Panc1 (cell line): Measurements from ENCODE around the gene NR2E3. TPM values are rescaled to one million over a fixed set of nuclear protein-coding genes. Genes with fewer than 3 reads are reported as not detected.

Experiments used
- ATAC-seq: fragments of 200-7000 bp; cut with Tn5 transposase; 2 replicates; pipeline ENCODE4 v1.9.1; 2020; ENCODE audit warnings: mild to moderate bottlenecking, moderate library complexity
- BruUV-seq: library from RNA; stranded (reverse); fragments of 400-500 nt; replicated peaks from 2 replicates; lab custom pipeline; 2021; lab: Mats Ljungman, UMichigan
- CTCF ChIA-PET: fragments of 300-600 bp; sonication (Branson Sonifier 250); formaldehyde crosslinking; loops from one replicate; lab custom pipeline; 2022; ENCODE audit warnings: antibody characterized with exemption; lab: Charles Lee
- POLR2A ChIA-PET: fragments of 300-600 bp; sonication (Branson Sonifier 250); formaldehyde crosslinking; loops from one replicate; lab custom pipeline; 2022; ENCODE audit warnings: antibody characterized with exemption; lab: Charles Lee
- DNase-seq: peaks from one replicate; pipeline ENCODE4 v3.0.0-alpha.2; 2010; ENCODE audit warnings: low read depth, low spot score
- H3K27ac ChIP-seq: 2 replicates; pipeline ENCODE4 v1.5.1; 2011; ENCODE audit warnings: mild to moderate bottlenecking, low read length, inconsistent platforms
- H3K27me3 ChIP-seq: fragments of 200-500 bp; sonication (Bioruptor generic); 2 replicates; pipeline ENCODE4 v1.6.0; 2014; ENCODE audit warnings: low read length, inconsistent platforms; ENCODE audit not compliant: control insufficient read depth, insufficient read depth
- H3K36me3 ChIP-seq: fragments of 200-500 bp; sonication (Bioruptor generic); 2 replicates; pipeline ENCODE4 v1.5.1; 2014; ENCODE audit warnings: inconsistent platforms, mild to moderate bottlenecking, low read length, moderate library complexity; ENCODE audit not compliant: control insufficient read depth, insufficient read depth
- H3K4me1 ChIP-seq: 2 replicates; pipeline ENCODE4 v1.5.1; 2011; ENCODE audit warnings: inconsistent platforms, mild to moderate bottlenecking, low read length, moderate library complexity; ENCODE audit not compliant: control insufficient read depth, insufficient read depth
- H3K4me3 ChIP-seq, 2 experiments: 2 replicates each; pipeline ENCODE4 v1.5.1; 2011 to 2012; ENCODE audit warnings: low read depth in 2 of 2, low read length in 2 of 2, mild to moderate bottlenecking in 2 of 2, inconsistent platforms in 1 of 2, moderate library complexity in 1 of 2
- H3K9me3 ChIP-seq: fragments of 200-500 bp; sonication (Bioruptor generic); 2 replicates; pipeline ENCODE4 v1.5.1; 2014; ENCODE audit warnings: low read depth, mild to moderate bottlenecking, inconsistent platforms, low read length, moderate library complexity; ENCODE audit not compliant: control insufficient read depth, insufficient read depth
- CTCF ChIP-seq: fragments of 450-650 bp; IDR thresholded peaks from 2 replicates; pipeline ENCODE4 v1.5.1; 2017; ENCODE audit warnings: mild to moderate bottlenecking
- POLR2AphosphoS5 ChIP-seq: IDR thresholded peaks from 2 replicates; pipeline ENCODE4 v1.6.1; 2012; ENCODE audit warnings: mild to moderate bottlenecking, low read depth, low read length, moderate library complexity
- REST ChIP-seq, 2 experiments: IDR thresholded peaks; 2 replicates each; pipeline ENCODE4 v1.6.1; 2011 to 2012; ENCODE audit warnings: low read depth in 2 of 2, control low read depth in 1 of 2, low read length in 1 of 2, mild to moderate bottlenecking in 1 of 2, moderate library complexity in 1 of 2; ENCODE audit not compliant: insufficient read depth in 1 of 2
- SIN3A ChIP-seq: IDR thresholded peaks from 2 replicates; pipeline ENCODE4 v1.6.1; 2012; ENCODE audit warnings: low read depth, mild to moderate bottlenecking, low read length, moderate library complexity, borderline replicate concordance; ENCODE audit not compliant: insufficient read depth
- TCF7L2 ChIP-seq: IDR thresholded peaks from 2 replicates; pipeline ENCODE4 v1.6.1; 2011; ENCODE audit warnings: mild to moderate bottlenecking, low read depth, low read length, inconsistent platforms
- in situ Hi-C: cut with HindIII; loops from 2 replicates; pipeline ENCODE4 v1.10.0; 2016; ENCODE audit warnings: low sequenced_read_pairs, low pct_unique_long_range_greater_than_20kb
- intact Hi-C: fragments of 100-400 bp; cut with micrococcal nuclease; formaldehyde crosslinking; loops from one replicate; pipeline ENCODE4 v1.10.0; 2022; ENCODE audit not compliant: unreplicated experiment
- total RNA-seq: library from RNA; stranded (reverse); gene quantifications from one replicate; pipeline ENCODE4 v1.2.1, GENCODE V29; 2021; ENCODE audit not compliant: unreplicated experiment

The NR2E3 gene
- total RNA-seq, 1 experiment from 2014 or later, result 0.98 TPM

- POLR2A ChIA-PET, result no interaction called here
- Histone ChIP-seq H3K9me3 (no peaks in the 10 kb centered on the region), H3K4me1 (no peaks in the 10 kb centered on the region), H3K4me3 (no peak overlapping the region), H3K36me3 (no peaks in the 10 kb centered on the region), H3K27ac (no peak overlapping the region), H3K27me3 (no peaks in the 10 kb centered on the region)
- ATAC-seq, result no peak
- TF ChIP-seq TCF7L2 (no peak), REST (IDR thresholded peaks at IDR 0.05; ENCODE audit: insufficient read depth in 1 of 2, low read depth in 2 of 2, low read length in 1 of 2) (no peak)
- in situ Hi-C loops (no loop called here), intact Hi-C loops (no loop called here)
- DNase-seq, result no peak
- BruUV-seq, result no TSS peak
- CTCF ChIA-PET, result no interaction called here
Observed at GRCh38 chr15:71785996-71786395, 24.4 kb upstream of the NR2E3 start.

- no peak for DNase-seq
- no peaks in the 10 kb centered on the region for H3K4me1 ChIP-seq
- intact Hi-C loops, result no loop called here
Observed at GRCh38 chr15:71786673-71787072, 23.7 kb upstream of the NR2E3 start.

More at GRCh38 chr15:71786673-71787072, 23.7 kb upstream of the NR2E3 start:
- ChIA-PET POLR2A (no interaction called here), CTCF (no interaction called here)
- in situ Hi-C loops, result no loop called here
- H3K36me3 ChIP-seq, result no peaks in the 10 kb centered on the region
- H3K27me3 ChIP-seq, result no peaks in the 10 kb centered on the region
- no peaks in the 10 kb centered on the region for H3K9me3 ChIP-seq
- BruUV-seq, result no TSS peak
- no peak for TF ChIP-seq TCF7L2
- no peak for TF ChIP-seq REST (IDR thresholded peaks at IDR 0.05; ENCODE audit: insufficient read depth in 1 of 2, low read depth in 2 of 2, low read length in 1 of 2)
- TF ChIP-seq CTCF, result no peak
- no peak for TF ChIP-seq POLR2AphosphoS5
- no peak for TF ChIP-seq SIN3A
- no peak overlapping the region for H3K4me3 ChIP-seq
- no peak overlapping the region for H3K27ac ChIP-seq
- ATAC-seq, result no peak
